K562 (cell line): ENCODE measurements around the gene ZP3. TPM values are rescaled to one million over a fixed set of nuclear protein-coding genes. Genes with fewer than 3 reads are reported as not detected.

Experiments
- ARID2 ChIP-seq: fragments of 450-650 bp; IDR thresholded peaks from 2 replicates; pipeline ENCODE4 v1.6.1; 2017; ENCODE audit warnings: antibody characterized with exemption, mild to moderate bottlenecking
- BRF1 ChIP-seq: IDR thresholded peaks from 3 replicates; pipeline ENCODE4 v1.6.1; 2011; ENCODE audit warnings: borderline replicate concordance, mild to moderate bottlenecking; ENCODE audit not compliant: insufficient read length; ENCODE audit errors: extremely low read depth
- CCNT2 ChIP-seq: IDR thresholded peaks from 2 replicates; pipeline ENCODE4 v1.6.1; 2011; ENCODE audit warnings: borderline replicate concordance, low read depth, mild to moderate bottlenecking, moderate library complexity, mixed read lengths, low read length; ENCODE audit not compliant: insufficient read length; ENCODE audit errors: extremely low read depth
- E2F3 ChIP-seq: fragments of 250-450 bp; sonication (Bioruptor Pico); IDR thresholded peaks from 2 replicates; pipeline ENCODE4 v1.4.0; 2020; ENCODE audit warnings: mild to moderate bottlenecking
- GATAD2B ChIP-seq: fragments of 450-650 bp; IDR thresholded peaks from 2 replicates; pipeline ENCODE4 v1.6.1; 2017; ENCODE audit warnings: mild to moderate bottlenecking, borderline replicate concordance
- HDAC1 ChIP-seq, 2 experiments: fragments of 450-650 bp; IDR thresholded peaks; 2 replicates each; pipeline ENCODE4 v1.6.1; 2016 to 2017; ENCODE audit warnings: inconsistent platforms in 1 of 2, mild to moderate bottlenecking in 1 of 2, moderate library complexity in 1 of 2
- LCOR ChIP-seq: sonication (generic); formaldehyde crosslinking; IDR thresholded peaks from 2 replicates; pipeline ENCODE4 v1.8.0; 2022; ENCODE audit warnings: mild to moderate bottlenecking, missing genetic modification reagents
- MECOM ChIP-seq: fragments of 250-450 bp; sonication (Bioruptor Pico); IDR thresholded peaks from 2 replicates; pipeline ENCODE4 v1.8.0; 2022; ENCODE audit warnings: inconsistent platforms
- NBN ChIP-seq: fragments of 450-650 bp; IDR thresholded peaks from 2 replicates; pipeline ENCODE4 v1.6.1; 2016; ENCODE audit warnings: low read depth, mild to moderate bottlenecking
- NCOA4 ChIP-seq: fragments of 450-650 bp; IDR thresholded peaks from 2 replicates; pipeline ENCODE4 v1.6.1; 2018; ENCODE audit warnings: mild to moderate bottlenecking; ENCODE audit not compliant: partially characterized antibody
- PCBP2 ChIP-seq: fragments of 200-400 bp; formaldehyde crosslinking; IDR thresholded peaks from 2 replicates; pipeline ENCODE4 v1.6.1; 2018; ENCODE audit warnings: low read length, low read depth, mild to moderate bottlenecking, moderate library complexity; ENCODE audit not compliant: poor library complexity, severe bottlenecking
- PTBP1 ChIP-seq: fragments of 200-400 bp; formaldehyde crosslinking; IDR thresholded peaks from 2 replicates; pipeline ENCODE4 v1.6.1; 2017; ENCODE audit warnings: low read depth, low read length
- PURB ChIP-seq: sonication (generic); formaldehyde crosslinking; IDR thresholded peaks from 2 replicates; pipeline ENCODE4 v1.9.0; 2021; ENCODE audit warnings: low read depth, mild to moderate bottlenecking, missing genetic modification reagents
- RNF2 ChIP-seq: sonication (generic); IDR thresholded peaks from 2 replicates; pipeline ENCODE4 v1.6.1; 2016
- SNAPC5 ChIP-seq: fragments of 250-450 bp; sonication (Bioruptor Pico); IDR thresholded peaks from 2 replicates; pipeline ENCODE4 v1.8.0; 2021; ENCODE audit warnings: moderate library complexity, mild to moderate bottlenecking, inconsistent platforms
- STAT5A ChIP-seq: IDR thresholded peaks from 2 replicates; pipeline ENCODE4 v1.6.1; 2012; ENCODE audit warnings: low read length, inconsistent platforms, borderline replicate concordance
- STAT5B ChIP-seq: fragments of 250-450 bp; sonication (Bioruptor Pico); IDR thresholded peaks from 2 replicates; pipeline ENCODE4 v1.8.0; 2021; ENCODE audit warnings: mild to moderate bottlenecking, inconsistent platforms
- TAF15 ChIP-seq: fragments of 200-400 bp; formaldehyde crosslinking; IDR thresholded peaks from 2 replicates; pipeline ENCODE4 v1.6.1; 2017; ENCODE audit warnings: mild to moderate bottlenecking, low read depth, low read length, moderate library complexity
- TEAD2 ChIP-seq: fragments of 450-650 bp; IDR thresholded peaks from 2 replicates; pipeline ENCODE4 v1.6.1; 2016; ENCODE audit warnings: missing genetic modification characterization, control low read depth, missing compliant biosample characterization
- TEAD4 ChIP-seq, 2 experiments: sonication (generic) in 1 of 2; formaldehyde crosslinking in 1 of 2; IDR thresholded peaks; 2 replicates each; pipeline versions ENCODE4 v1.6.1 to v1.8.0; 2012 to 2022; ENCODE audit warnings: borderline replicate concordance in 1 of 2, inconsistent platforms in 1 of 2, low read length in 1 of 2, mild to moderate bottlenecking in 1 of 2, missing genetic modification reagents in 1 of 2
- THRAP3 ChIP-seq: fragments of 450-650 bp; IDR thresholded peaks from 2 replicates; pipeline ENCODE4 v1.6.1; 2016; ENCODE audit warnings: mild to moderate bottlenecking, inconsistent platforms, borderline replicate concordance
- WHSC1 ChIP-seq: IDR thresholded peaks from one replicate; pipeline ENCODE4 v1.6.1; 2012; ENCODE audit warnings: low read length, control low read depth, inconsistent platforms
- ZNF143 ChIP-seq: sonication (generic); formaldehyde crosslinking; IDR thresholded peaks from 2 replicates; pipeline ENCODE4 v1.9.0; 2022; ENCODE audit warnings: mild to moderate bottlenecking, missing genetic modification reagents
- ZNF431 ChIP-seq: sonication (generic); formaldehyde crosslinking; IDR thresholded peaks from 2 replicates; pipeline ENCODE4 v1.8.0; 2022; ENCODE audit warnings: mild to moderate bottlenecking, missing genetic modification reagents
- ZNF668 ChIP-seq: fragments of 250-450 bp; sonication (Bioruptor Pico); IDR thresholded peaks from 2 replicates; pipeline ENCODE4 v1.8.0; 2022; ENCODE audit warnings: mild to moderate bottlenecking, inconsistent platforms
- ZNF766 ChIP-seq: fragments of 200-800 bp; sonication (Bioruptor generic); conservative IDR thresholded peaks from 2 replicates; pipeline ENCODE4 v1.6.1; 2016; ENCODE audit warnings: missing genetic modification characterization, missing compliant biosample characterization
- ZZZ3 ChIP-seq: fragments of 450-650 bp; IDR thresholded peaks from 2 replicates; pipeline ENCODE4 v1.6.1; 2016; ENCODE audit warnings: antibody characterized with exemption, mild to moderate bottlenecking, moderate library complexity
- polyA plus RNA-seq, 8 experiments: library from polyadenylated mRNA; depleted of rRNA in 4 of 8; stranded (reverse) in 5 of 8; unstranded in 3 of 8; fragments of >200 nt; fragmentation: Nextera tagmentation in 2 of 8; fragmentation: Illumina TruSeq in 1 of 8; extraction: Ambion mirVana in 2 of 8; extraction: Trizol in 1 of 8; gene quantifications; 2 replicates each; pipeline versions ENCODE4 v1.2.1 to v1.2.3, GENCODE V29; 2011 to 2014; ENCODE audit warnings: inconsistent platforms in 1 of 8, missing spikeins in 1 of 8
- total RNA-seq, 7 experiments: library from RNA; depleted of rRNA in 6 of 7; stranded (reverse); fragments of >200 nt in 6 of 7; fragmentation: Illumina TruSeq in 2 of 7; extraction: Trizol in 2 of 7; gene quantifications; 2 replicates each; pipeline versions ENCODE4 v1.2.1 to v1.2.3, GENCODE V29; 2011 to 2021; ENCODE audit warnings: low replicate concordance in 1 of 7

ZP3 gene
- total and polyA plus RNA-seq, 9 of the 15 experiments (the other 6 are each of a cell fraction or from before 2014, with no cell fraction given) = 1.4 to 3.8 (median 2.4) TPM

GRCh38 chr7:76392531-76393115 lies 32.1 kb upstream of the ZP3 start (continued):
- TF ChIP-seq LCOR (CRISPR knock-in tag) = no peak
- TF ChIP-seq THRAP3 = no peak
- TF ChIP-seq ARID2 = no peak
- TF ChIP-seq TAF15 = no peak
- no peak for TF ChIP-seq ZNF431 (CRISPR knock-in tag)
- TF ChIP-seq PTBP1 = no peak
- TF ChIP-seq ZNF668 (CRISPR knock-in tag) = 0 out of 2 replicates have a peak, but pooled peaks have one; percentile 56
- no peak for TF ChIP-seq NCOA4
- no peak for TF ChIP-seq ZZZ3
- no peak for TF ChIP-seq GATAD2B
- 0 out of 2 replicates have a peak, but pooled peaks have one; percentile 49 for TF ChIP-seq MECOM (CRISPR knock-in tag)
- TF ChIP-seq CCNT2 = no peak
- TF ChIP-seq RNF2 = no peak
- TF ChIP-seq STAT5A = no peak
- TF ChIP-seq PURB (CRISPR knock-in tag) = no peak
- TF ChIP-seq SNAPC5 (CRISPR knock-in tag) = no peak
- no peak for TF ChIP-seq WHSC1
- no peak for TF ChIP-seq TEAD2 (tag)
- 0 out of 2 replicates have a peak, but pooled peaks have one; percentile 10 for TF ChIP-seq STAT5B
- no peak for TF ChIP-seq TEAD4 (IDR thresholded peaks at IDR 0.05; ENCODE audit: low read length)
- no peak for TF ChIP-seq TEAD4 (CRISPR knock-in tag; IDR thresholded peaks at IDR 0.05; ENCODE audit: borderline replicate concordance)
- TF ChIP-seq HDAC1 (IDR thresholded peaks at IDR 0.05) = no peak
- TF ChIP-seq ZNF766 (CRISPR knock-in tag) = no peak
- TF ChIP-seq PCBP2 = no peak
- TF ChIP-seq BRF1 = no peak
- no peak for TF ChIP-seq E2F3 (CRISPR knock-in tag)
- no peak for TF ChIP-seq NBN
- TF ChIP-seq ZNF143 (CRISPR knock-in tag) = no peak
